ENCODE results near the gene PSMD9.

- TF ChIP-seq SIN3A (IDR thresholded peaks at IDR 0.05; ENCODE audit: borderline replicate concordance, insufficient read depth, low read length) (no peak), FOXP2 (optimal IDR thresholded peaks at IDR 0.05; ENCODE audit: borderline replicate concordance, extremely low read depth, extremely low read length, insufficient read depth) (no peak), POLR2AphosphoS5 (IDR thresholded peaks at IDR 0.05; ENCODE audit: low read depth, low read length) (no peak)
These were observed 20.1 kb downstream of the PSMD9 start for GRCh38 chr12:121908702-121909101.
